SIG-M5 (cell line): ENCODE results near the gene AMER2.

ENCODE experiments used
- DNase-seq: peaks from one replicate; lab custom pipeline; 2025; lab: John Stamatoyannopoulos, UW

Gene AMER2, protein sequence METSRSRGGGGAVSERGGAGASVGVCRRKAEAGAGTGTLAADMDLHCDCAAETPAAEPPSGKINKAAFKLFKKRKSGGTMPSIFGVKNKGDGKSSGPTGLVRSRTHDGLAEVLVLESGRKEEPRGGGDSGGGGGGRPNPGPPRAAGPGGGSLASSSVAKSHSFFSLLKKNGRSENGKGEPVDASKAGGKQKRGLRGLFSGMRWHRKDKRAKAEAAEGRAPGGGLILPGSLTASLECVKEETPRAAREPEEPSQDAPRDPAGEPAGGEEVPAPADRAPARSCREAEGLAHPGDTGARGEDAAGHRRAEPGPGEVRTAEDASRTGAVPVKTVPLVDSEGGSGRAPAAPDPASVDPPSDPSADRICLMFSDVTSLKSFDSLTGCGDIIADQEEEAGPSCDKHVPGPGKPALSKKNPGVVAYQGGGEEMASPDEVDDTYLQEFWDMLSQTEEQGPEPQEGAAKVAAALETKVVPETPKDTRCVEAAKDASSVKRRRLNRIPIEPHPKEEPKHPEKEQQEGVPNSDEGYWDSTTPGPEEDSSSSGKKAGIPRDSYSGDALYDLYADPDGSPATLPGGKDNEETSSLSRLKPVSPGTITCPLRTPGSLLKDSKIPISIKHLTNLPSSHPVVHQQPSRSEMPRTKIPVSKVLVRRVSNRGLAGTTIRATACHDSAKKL

GRCh38 chr13:25171517-25172302 lies at the start of gene AMER2:
Gene AMER2 (minus strand): TSS chr13:25172288. CDS start chr13:25171619, 669 bp downstream.
- DNase-seq, result no peak

DNA sequence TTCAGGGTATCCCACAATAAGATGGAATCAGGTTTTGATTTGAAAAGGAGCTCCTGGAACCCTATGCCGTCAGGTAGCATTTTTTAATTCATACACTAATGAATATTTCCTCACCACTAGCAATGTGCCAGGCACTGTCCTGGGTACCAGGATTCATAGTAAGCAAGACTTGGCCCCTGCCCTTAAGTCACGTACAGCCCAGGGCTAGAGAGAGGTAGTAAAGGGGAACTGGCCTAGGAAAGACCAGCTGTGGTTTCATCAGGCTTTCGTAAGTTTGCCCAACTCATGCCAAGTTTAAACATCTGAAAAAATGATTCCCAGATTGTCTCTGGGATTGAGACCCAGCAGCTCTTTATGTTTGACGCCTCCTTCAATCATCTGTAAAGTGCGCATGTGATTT lies 45.9 kb upstream of the AMER2 start:
- no peak for DNase-seq

DNA sequence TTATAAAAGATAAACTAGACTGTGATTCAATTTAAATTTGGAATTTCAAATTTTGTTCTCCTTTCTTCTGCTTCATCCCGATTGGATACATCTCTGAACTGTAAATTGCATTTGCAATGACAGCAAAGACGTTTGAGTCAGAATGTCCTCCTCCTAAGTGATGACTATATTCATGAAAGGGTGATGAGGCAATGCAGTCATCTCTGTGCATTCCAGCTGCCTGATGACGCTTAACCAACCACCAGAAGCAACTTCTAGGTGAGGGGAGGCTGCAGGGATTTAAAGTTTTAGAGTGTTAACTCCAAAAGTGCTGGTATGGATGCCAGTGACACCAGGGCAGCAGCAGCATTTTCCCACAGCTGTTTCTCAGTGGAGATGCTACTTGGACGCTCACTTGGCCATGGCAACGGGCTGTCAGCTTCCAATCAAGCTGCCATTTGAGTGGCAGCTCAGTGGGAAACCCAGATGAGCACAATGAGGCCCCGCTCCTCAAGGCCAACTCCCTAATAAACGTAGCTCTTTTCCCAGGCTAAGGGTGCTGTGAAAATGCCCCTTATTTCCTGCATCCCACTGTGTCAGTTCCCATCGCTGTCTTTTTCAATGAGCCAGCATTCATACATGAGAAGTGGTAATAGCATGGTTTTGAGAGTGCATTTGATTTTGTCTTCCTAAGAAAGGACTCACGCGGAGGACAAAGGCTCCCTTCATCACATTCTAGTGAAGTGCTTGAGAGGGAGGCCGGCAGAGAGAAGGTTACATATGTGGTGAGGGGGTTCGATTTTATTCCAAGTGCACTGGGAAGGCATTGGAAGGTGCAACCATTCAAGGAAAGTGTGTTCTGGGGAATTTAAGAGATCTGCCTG lies 45.2 kb upstream of the AMER2 start:
- no peak for DNase-seq

- no peak for DNase-seq
Measured at GRCh38 chr13:25215253-25215575, 43.1 kb upstream of the AMER2 start.

- DNase-seq, result no peak
Measured at GRCh38 chr13:25214491-25215252, 42.6 kb upstream of the AMER2 start.

- DNase-seq, result no peak
Measured at GRCh38 chr13:25213715-25214114, 41.6 kb upstream of the AMER2 start.

- no peak for DNase-seq
Measured at GRCh38 chr13:25210842-25211569, 38.9 kb upstream of the AMER2 start.

DNA sequence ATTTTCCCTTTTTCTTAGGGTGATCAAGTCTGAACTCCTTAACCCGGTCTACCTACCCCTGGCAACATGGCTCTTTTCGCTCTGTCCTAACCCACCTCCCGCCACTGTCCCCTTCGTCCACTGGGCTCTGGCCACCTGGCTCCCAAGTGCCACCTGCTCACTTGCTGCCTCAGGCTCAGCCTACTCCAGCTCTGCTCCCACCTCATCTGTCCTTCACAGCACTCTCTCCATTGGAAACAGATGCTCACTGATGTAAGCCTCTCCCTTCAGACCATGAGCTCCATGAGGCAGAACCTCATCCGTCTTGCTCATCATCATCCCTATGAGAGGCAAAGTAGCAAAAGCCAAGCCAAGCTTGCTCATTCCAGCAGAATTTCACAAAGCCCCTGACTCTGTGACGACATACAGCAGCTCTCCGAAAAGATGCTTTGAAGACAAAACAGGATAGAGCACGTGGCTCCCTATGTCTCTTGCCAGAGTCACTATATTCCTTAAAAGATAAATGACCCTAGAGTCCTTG lies 35.3 kb upstream of the AMER2 start:
- no peak for DNase-seq

DNA sequence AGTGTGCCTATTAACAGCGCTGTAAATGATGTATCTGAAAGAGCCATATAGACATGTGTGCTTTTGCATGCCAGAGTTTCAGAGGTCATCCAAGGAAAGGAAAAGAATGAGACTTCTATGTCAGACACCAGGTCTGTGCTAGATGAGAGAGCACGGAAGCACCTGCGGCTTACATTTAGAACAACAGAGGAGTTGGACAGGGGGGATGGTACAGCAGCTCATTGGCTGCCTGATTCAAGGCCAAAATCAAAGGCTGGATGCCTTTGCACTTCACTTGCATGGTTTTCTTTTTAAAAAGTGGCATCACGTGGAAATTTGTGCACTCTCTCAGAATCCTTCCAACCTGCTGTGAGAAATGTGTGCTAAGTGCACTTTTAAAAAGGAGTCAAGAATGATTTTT lies 32.8 kb upstream of the AMER2 start:
- no peak for DNase-seq

GRCh38 chr13:25203127-25203740 lies 31.1 kb upstream of the AMER2 start:
- no peak for DNase-seq

GRCh38 chr13:25200783-25201182 lies 28.7 kb upstream of the AMER2 start:
- DNase-seq, result no peak

DNA sequence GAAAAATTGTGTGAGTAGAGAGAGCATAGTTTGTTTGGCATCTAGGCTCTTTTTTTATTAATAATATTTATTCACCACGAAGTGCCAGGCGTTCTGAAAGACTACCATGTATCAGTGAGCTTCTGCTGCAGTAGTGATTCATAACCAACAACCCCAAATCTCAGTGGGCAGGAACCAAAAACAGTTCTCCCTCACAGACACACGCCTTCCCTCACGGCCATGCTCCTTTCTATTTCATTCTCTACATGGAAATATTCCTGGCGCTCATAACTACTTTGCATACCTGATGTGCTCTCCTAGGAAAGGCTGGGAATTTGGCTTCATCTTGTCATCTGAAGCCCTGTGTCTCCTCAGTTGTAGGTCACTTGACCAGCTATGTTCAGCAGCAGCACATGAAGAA lies 26.6 kb upstream of the AMER2 start:
- DNase-seq, result no peak

- no peak for DNase-seq
Measured at GRCh38 chr13:25196971-25197370, 24.9 kb upstream of the AMER2 start.

DNA sequence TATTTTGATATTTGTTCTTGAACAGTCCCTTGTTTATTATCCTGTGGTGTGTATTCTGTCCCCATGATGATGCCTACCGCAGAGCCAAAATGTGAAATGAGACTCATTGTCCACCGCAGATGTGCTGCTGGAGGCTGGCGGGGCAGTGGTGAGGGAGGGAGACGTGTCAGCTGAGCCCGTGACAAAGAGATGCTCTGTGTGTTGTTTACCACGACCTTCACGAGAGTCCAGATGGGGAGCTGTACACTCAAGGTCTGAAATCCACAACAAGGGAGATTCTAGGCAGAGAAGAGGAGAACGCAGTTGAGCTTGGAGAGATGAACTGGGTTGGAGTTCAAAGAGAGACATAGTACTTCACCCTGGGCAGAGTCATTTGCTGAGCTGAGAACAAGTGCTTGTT lies 20.8 kb upstream of the AMER2 start:
- DNase-seq, result no peak

DNA sequence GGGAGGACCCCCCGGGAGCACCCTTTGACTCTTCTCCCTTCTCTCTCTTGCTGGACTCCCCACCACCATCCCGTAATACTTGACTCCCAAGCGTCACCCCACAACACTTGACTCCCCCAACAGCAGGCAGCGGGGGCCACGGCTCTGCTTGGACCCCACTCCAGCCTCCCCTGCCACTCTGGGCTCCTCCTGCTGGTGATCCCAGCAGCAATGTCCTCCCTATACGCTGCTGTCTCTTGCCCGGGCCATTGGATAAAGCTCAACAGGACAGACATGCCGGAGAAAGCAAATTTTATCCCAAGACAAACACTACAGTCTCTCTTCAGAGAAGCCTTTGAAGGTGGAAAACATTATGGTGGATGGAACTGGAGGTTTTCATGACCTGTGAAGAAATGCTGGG lies 20.4 kb upstream of the AMER2 start:
- no peak for DNase-seq

GRCh38 chr13:25192052-25192451 lies 20.0 kb upstream of the AMER2 start:
- no peak for DNase-seq

DNA sequence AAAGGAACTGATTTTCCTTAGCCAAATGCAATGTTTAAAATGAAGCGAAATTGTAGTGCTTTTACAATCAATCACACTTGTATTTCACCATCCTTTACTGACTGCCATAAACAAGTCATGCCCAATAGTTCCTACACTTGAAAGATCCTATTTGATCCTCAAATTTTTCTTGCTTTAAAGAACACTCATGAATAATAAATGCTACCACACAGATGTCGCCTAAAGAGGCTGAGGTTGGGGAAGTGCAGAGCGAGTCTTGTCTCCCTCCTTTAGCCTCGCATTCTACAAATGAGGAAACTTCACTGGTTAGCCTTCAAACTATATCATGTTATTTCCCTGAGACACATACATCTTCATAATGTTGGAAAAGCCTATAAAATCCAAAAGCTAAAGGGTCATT lies 18.7 kb upstream of the AMER2 start:
- DNase-seq, result no peak

- DNase-seq, result no peak
Measured at GRCh38 chr13:25190256-25190655, 18.2 kb upstream of the AMER2 start.

GRCh38 chr13:25187596-25187995 lies 15.5 kb upstream of the AMER2 start:
- no peak for DNase-seq

GRCh38 chr13:25186187-25186586 lies 14.1 kb upstream of the AMER2 start:
- no peak for DNase-seq
